ENCODE measurements around the gene ZNFX1. TPM values are rescaled to one million over a fixed set of nuclear protein-coding genes. Genes with fewer than 3 reads are reported as not detected.

ZNFX1 gene
- total and polyA plus RNA-seq, 2 donors (not counting 1 experiment from before 2014, with no cell fraction given), result 13.7 to 46.2 TPM

DNA sequence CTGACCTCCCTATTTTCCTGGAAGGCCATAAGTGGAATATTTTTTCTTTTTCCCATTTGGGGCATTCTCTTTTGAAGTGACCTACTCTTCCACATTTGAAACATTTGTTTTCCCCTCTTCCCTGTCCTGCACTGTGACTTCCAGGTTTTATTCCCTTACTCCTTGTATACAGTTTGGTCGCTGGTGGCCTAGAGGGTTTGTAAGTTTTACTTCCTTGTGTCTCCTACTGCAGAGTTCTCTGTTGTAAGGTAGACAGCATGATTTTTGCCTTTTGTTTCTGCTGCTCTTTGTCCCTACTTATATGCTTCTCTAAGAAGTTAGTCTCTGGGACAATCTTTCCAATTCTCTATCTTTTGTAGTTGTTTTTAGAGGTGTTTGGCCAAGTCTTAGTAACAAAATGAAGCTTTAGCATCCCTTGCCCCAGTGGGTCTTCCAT lies 7.4 kb upstream of the ZNFX1 start:
- Histone ChIP-seq H3K27me3 (ENCODE audit: control insufficient read depth, insufficient read depth, low read length) (no peaks in the 10 kb centered on the region), H3K27ac (ENCODE audit: insufficient read depth, low read length) (no peak overlapping the region), H2AFZ (ENCODE audit: low read length) (no peak overlapping the region), H3K79me2 (ENCODE audit: control insufficient read depth, insufficient read depth, low read length) (peaks cover 75% of the 10 kb centered on the region), H4K20me1 (ENCODE audit: control insufficient read depth, extremely low read depth, insufficient read depth, low read length) (peaks cover 12% of the 10 kb centered on the region), H3K4me1 (ENCODE audit: control insufficient read depth, extremely low read depth, insufficient read depth, low read length) (peaks cover 6% of the 10 kb centered on the region), H3K9me3 (ENCODE audit: control insufficient read depth, insufficient read depth, low read depth, low read length) (peaks cover 13% of the 10 kb centered on the region), H3K9ac (ENCODE audit: insufficient read depth, low read length) (no peak overlapping the region), H3K4me2 (ENCODE audit: extremely low read depth, insufficient read depth, low read length) (no peak overlapping the region), H3K36me3 (ENCODE audit: control insufficient read depth, insufficient read depth, low read length) (peaks cover 62% of the 10 kb centered on the region), H3K4me3 (replicated peaks in 1 of 4; ENCODE audit: control extremely low read depth in 1 of 4, insufficient read depth in 1 of 4, low read depth in 3 of 4, low read length in 4 of 4) (peak overlapping the region in 1 of 4 experiments; percentile 5)
- DNase-seq (ENCODE audit: low read depth in 2 of 2), result no peak
- no peak for TF ChIP-seq EZH2 (IDR thresholded peaks at IDR 0.05; ENCODE audit: low read length, missing control alignments)
- TF ChIP-seq, protein P1, sequence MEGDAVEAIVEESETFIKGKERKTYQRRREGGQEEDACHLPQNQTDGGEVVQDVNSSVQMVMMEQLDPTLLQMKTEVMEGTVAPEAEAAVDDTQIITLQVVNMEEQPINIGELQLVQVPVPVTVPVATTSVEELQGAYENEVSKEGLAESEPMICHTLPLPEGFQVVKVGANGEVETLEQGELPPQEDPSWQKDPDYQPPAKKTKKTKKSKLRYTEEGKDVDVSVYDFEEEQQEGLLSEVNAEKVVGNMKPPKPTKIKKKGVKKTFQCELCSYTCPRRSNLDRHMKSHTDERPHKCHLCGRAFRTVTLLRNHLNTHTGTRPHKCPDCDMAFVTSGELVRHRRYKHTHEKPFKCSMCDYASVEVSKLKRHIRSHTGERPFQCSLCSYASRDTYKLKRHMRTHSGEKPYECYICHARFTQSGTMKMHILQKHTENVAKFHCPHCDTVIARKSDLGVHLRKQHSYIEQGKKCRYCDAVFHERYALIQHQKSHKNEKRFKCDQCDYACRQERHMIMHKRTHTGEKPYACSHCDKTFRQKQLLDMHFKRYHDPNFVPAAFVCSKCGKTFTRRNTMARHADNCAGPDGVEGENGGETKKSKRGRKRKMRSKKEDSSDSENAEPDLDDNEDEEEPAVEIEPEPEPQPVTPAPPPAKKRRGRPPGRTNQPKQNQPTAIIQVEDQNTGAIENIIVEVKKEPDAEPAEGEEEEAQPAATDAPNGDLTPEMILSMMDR (conservative IDR thresholded peaks at IDR 0.05 in 1 of 2, IDR thresholded peaks at IDR 0.05 in 1 of 2; ENCODE audit: low read depth in 1 of 2, low read length in 2 of 2), result no peak

DNA sequence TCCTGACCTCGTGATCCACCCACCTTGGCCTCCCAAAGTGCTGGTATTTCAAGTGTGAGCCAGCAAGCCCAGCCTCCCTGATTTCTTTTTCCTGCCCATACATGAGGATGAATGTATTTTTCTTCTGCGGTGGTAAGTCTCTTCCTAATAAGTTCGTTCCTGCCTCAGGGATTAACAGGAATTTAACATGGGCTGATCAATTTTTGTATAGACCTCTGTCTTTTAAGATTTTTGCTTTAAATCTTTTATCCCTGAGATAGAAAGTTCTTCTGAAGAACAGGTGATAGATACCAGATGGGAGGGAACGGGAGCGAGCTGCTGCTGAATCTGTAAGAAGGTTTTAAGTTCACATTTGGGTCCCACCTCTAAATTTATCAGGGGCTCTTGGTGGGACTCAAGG lies 7.0 kb upstream of the ZNFX1 start:
- DNase-seq (ENCODE audit: low read depth in 2 of 2), result no peak
- peaks cover 79% of the 10 kb centered on the region for H3K79me2 ChIP-seq (ENCODE audit: control insufficient read depth, insufficient read depth, low read length)
- no peak overlapping the region for H3K9ac ChIP-seq (ENCODE audit: insufficient read depth, low read length)
- H3K4me2 ChIP-seq (ENCODE audit: extremely low read depth, insufficient read depth, low read length), result no peak overlapping the region
- H3K36me3 ChIP-seq (ENCODE audit: control insufficient read depth, insufficient read depth, low read length), result peaks cover 63% of the 10 kb centered on the region
- H2AFZ ChIP-seq (ENCODE audit: low read length), result no peak overlapping the region
- no peak for TF ChIP-seq EZH2 (IDR thresholded peaks at IDR 0.05; ENCODE audit: low read length, missing control alignments)
- TF ChIP-seq, protein P1 (conservative IDR thresholded peaks at IDR 0.05 in 1 of 2, IDR thresholded peaks at IDR 0.05 in 1 of 2; ENCODE audit: low read depth in 1 of 2, low read length in 2 of 2), result no peak
- no peak overlapping the region for H3K27ac ChIP-seq (ENCODE audit: insufficient read depth, low read length)
- peaks cover 6% of the 10 kb centered on the region for H3K4me1 ChIP-seq (ENCODE audit: control insufficient read depth, extremely low read depth, insufficient read depth, low read length)
- H4K20me1 ChIP-seq (ENCODE audit: control insufficient read depth, extremely low read depth, insufficient read depth, low read length), result peaks cover 12% of the 10 kb centered on the region
- peaks cover 15% of the 10 kb centered on the region for H3K9me3 ChIP-seq (ENCODE audit: control insufficient read depth, insufficient read depth, low read depth, low read length)
- no peak overlapping the region for H3K4me3 ChIP-seq (replicated peaks in 1 of 4; ENCODE audit: control extremely low read depth in 1 of 4, insufficient read depth in 1 of 4, low read depth in 3 of 4, low read length in 4 of 4)
- H3K27me3 ChIP-seq (ENCODE audit: control insufficient read depth, insufficient read depth, low read length), result no peaks in the 10 kb centered on the region

DNA sequence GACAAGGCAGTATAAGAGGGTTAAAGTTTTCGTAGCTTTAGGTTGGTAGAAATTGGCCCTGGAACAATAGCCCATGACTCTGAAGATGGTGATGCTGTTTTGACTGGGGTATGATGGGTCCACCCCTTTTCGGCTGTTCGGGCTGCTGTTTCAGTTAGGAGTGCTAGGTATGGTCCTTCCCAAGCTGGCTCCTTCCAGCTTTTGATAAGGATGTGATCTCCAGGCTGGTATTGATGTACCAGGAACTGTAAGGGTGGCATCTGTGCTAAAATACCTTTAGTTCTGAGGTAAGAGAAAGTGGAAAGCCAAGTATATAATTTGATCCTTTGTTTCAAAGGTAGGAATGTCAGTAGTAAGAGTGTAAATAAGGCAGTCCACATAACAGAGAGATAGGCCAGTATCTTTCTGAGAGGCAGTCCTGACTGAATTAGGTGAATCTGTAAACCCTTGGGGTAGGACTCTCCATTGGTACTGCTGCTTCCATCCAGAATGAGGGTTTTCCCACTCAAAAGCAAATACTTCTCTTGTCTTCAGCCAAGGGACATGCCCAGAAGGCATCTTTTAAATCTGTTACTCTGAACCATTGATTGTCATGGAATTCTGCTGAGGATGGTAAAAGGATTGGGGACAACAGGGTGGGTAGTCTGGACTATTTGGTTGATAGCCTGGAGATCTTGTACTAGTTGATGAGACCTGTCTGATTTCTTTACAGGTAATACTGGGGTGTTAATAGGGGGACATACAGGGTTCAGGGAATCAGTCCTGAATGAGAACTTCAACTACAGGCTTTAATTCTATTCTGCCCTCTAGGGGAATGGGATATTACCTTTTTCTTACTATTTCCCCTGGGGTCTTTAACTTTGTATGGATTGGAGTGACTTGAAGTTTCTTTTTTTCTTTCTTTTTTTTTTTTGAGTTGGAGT lies 6.1 kb upstream of the ZNFX1 start:
- no peak overlapping the region for H2AFZ ChIP-seq (ENCODE audit: low read length)
- peak overlapping the region in 2 of 4 experiments; percentile 96 to 100 for H3K4me3 ChIP-seq (replicated peaks in 1 of 4; ENCODE audit: control extremely low read depth in 1 of 4, insufficient read depth in 1 of 4, low read depth in 3 of 4, low read length in 4 of 4)
- DNase-seq (ENCODE audit: low read depth in 2 of 2), result no peak
- H3K27ac ChIP-seq (ENCODE audit: insufficient read depth, low read length), result no peak overlapping the region
- H3K9ac ChIP-seq (ENCODE audit: insufficient read depth, low read length), result no peak overlapping the region
- peaks cover 60% of the 10 kb centered on the region for H3K36me3 ChIP-seq (ENCODE audit: control insufficient read depth, insufficient read depth, low read length)
- peaks cover 4% of the 10 kb centered on the region for H3K4me1 ChIP-seq (ENCODE audit: control insufficient read depth, extremely low read depth, insufficient read depth, low read length)
- H3K4me2 ChIP-seq (ENCODE audit: extremely low read depth, insufficient read depth, low read length), result no peak overlapping the region
- H3K9me3 ChIP-seq (ENCODE audit: control insufficient read depth, insufficient read depth, low read depth, low read length), result peaks cover 16% of the 10 kb centered on the region
- no peak for TF ChIP-seq EZH2 (IDR thresholded peaks at IDR 0.05; ENCODE audit: low read length, missing control alignments)
- TF ChIP-seq, protein P1 (conservative IDR thresholded peaks at IDR 0.05 in 1 of 2, IDR thresholded peaks at IDR 0.05 in 1 of 2; ENCODE audit: low read depth in 1 of 2, low read length in 2 of 2), result no peak
- H4K20me1 ChIP-seq (ENCODE audit: control insufficient read depth, extremely low read depth, insufficient read depth, low read length), result peaks cover 12% of the 10 kb centered on the region
- H3K79me2 ChIP-seq (ENCODE audit: control insufficient read depth, insufficient read depth, low read length), result peaks cover 86% of the 10 kb centered on the region
- no peaks in the 10 kb centered on the region for H3K27me3 ChIP-seq (ENCODE audit: control insufficient read depth, insufficient read depth, low read length)
